Measurements from ENCODE around the gene SMIM7.

GRCh38 chr19:16640951-16641350 lies 19.0 kb downstream of the SMIM7 start:
- TF ChIP-seq CTCF (IDR thresholded peaks at IDR 0.05) (no peak), EP300 (IDR thresholded peaks at IDR 0.05) (no peak), POLR2AphosphoS5 (IDR thresholded peaks at IDR 0.05) (no peak), POLR2A (IDR thresholded peaks at IDR 0.05) (no peak)

Measured in stomach (tissue), 4 donors.